C1 segment of cervical spinal cord (tissue), 14 donors: ENCODE data around the gene CDK8.
"Not testable (repeated sequence)": the region's sequence is repeated elsewhere in the genome, so short reads cannot be mapped to it uniquely, and the experiment has no call there.

Experiments used
- DNase-seq, 14 donors: peaks; one replicate each; lab custom pipeline; 2025; lab: John Stamatoyannopoulos, UW

CDK8 gene

DNA sequence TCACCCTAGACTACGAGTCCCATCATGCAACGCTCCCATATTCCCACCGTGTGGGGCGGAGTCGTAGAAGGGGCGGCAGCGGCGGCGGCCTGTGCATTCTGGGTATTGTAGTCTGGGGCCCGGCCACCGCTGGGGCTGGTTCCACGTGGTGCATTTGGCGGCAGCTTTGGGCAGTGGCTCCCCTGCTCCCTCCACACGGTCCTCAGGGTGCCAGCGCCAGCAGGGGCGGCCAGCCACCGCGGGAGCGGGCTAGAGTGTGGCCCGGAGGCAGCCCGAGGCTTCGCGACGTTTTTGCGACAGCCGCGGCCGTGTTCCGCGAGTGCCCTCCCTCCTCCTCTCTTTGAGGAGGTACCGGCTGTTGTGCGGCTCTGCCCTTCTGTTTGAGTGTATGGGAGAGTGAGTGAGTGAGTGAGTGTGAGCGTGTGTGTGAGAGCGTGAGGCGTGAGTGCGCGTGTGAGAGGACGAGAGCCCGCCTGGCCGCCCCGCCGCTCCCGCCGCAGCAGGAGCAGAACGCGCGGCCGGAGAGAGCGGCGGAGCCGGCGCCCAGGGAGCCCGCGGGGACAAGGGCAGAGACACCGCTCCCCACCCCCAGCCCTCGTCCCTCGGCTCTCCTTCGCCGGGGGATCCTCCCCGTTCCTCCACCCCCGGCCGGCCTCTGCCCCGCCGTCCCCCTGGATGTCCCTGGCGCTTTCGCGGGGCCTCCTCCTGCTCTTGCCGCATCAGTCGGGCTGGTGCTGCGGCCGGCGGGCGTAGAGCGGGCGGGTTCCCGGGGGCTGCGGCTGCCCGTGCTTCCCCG, at the start of gene CDK8:
TSS of gene CDK8 (plus strand) at position 343 of the 796 bp plus-strand sequence. CDS start 513 bp downstream, outside the sequence.
- DNase-seq = peak; percentile 80 to 98 (median 94)

DNA sequence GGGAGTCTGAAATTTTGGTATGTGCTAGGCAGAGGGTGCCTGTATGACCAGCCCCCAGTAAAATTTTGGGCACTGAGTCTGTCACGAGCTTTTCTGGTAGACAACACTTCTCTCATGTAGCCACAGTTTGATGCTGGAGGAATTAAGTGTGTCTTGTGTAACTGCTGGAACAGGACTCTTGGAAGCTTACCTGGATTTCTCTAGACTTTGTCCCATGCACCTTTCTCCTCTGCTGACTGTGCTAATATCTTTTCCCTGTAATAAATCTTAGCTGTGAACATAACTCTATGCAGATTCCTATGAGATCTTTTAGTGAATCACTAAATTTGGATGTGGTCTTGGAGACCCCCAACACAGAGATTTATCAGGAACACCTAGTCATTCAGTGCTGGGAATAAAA, 45.6 kb upstream of the CDK8 start:
- DNase-seq = no peak

DNA sequence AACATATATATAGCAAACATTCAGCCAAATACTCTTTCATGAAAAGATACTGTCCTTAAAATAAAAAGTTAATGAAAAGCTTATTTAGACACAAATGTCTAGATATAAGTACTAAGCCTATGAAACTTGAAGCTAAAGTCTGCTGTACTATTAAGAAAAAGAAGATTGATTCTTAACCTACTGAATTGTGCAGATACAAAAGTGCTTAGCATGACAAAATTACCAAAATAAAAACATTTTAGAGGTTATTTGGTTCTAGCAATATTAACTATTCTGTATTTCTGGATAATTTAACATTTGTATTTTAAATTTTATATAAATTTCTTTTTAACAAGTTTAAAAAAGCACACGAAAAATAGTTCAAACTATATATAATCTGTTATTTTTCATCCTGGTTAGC, 40.6 kb upstream of the CDK8 start:
- DNase-seq = no peak

DNA sequence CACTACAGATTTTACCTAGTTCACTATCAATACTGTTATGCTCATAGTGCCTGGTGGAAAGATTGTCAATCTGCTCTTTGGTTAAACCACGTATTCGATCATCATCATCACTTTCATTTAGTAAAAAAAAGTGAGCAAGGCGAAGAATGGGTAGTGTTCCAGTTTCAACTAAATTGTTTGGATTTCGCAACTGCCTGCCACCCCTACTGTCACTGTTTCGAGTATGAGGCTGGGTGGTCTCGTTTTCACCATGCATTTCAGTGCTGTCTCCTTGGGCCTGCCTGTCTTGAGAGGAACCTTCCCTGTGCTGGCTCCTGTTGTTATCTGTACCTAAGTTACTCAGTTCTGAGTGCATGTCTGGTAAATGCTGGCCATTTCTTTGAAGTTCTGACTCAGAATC, 39.9 kb upstream of the CDK8 start:
- no peak for DNase-seq

DNA sequence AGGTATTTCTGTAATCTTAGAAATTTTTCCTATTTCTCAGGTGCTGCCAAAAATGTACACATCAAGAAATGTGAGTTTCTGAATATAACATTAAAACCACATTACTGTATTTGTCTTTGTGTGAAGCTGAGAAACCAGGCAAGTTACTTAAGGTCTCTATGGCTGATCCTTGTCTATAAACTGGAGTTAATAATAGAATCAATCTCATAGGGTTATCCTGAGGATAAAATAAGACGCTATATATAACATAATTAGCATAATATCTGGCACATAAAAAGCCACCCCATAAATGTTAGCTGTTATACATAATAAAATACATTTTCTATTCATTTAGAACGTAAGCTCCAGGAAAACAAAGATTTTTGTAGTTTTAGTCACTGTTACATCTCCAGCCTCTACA, 37.9 kb upstream of the CDK8 start:
- DNase-seq = no peak

DNA sequence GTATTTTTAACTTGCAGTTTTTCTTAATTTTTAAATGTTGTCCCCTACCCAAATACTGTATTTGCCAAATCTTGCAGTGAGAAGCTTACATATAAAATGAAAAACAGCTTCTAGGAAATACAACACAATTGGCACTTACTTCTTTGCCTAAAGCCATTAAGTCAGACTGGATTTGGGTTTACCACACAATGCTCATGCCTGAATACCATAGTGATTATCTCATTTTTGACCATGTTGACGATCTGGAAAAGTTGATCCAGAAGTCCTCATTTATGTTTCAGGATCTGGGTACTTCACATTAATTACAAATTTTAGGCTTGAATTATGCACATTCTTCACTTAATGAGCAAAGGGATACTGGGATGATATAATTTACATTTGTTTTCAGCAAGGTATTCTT, 34.2 kb upstream of the CDK8 start:
- no peak for DNase-seq

DNA sequence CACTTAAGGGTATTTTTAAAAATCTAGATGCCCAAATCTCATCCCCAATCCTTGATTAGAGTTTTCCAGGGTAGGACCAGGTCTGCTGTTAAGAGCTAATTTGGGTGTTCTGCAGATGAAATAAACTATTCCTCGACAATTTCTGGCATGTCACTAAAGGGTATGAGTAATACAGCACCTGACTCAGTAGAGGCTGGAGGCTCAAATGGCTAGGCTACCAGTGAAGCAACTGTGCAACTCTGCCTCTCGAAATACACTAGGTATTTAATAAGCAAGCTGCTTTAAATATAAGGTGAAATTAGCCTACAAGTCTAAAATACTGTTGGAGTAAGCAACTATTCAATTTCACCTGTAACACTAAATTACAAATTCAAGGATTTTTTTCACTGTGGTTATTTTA, 33.4 kb upstream of the CDK8 start:
- DNase-seq = no peak

DNA sequence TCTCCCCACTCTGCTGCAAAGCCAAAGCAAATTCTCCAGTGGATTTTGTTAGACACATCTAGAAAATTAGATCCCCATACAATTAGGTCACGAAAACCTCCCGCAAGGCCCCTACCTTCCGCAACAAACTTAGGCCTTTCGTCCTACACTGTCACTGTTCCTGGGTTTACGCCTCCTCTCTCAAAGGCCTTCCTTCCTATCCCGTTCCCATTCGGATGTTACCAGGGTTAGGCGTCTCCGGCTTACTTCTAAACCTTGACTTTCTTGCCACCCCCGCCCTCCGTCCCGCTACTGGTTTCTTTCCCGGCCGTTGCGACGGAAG, 32.6 kb upstream of the CDK8 start:
- DNase-seq = no peak

DNA sequence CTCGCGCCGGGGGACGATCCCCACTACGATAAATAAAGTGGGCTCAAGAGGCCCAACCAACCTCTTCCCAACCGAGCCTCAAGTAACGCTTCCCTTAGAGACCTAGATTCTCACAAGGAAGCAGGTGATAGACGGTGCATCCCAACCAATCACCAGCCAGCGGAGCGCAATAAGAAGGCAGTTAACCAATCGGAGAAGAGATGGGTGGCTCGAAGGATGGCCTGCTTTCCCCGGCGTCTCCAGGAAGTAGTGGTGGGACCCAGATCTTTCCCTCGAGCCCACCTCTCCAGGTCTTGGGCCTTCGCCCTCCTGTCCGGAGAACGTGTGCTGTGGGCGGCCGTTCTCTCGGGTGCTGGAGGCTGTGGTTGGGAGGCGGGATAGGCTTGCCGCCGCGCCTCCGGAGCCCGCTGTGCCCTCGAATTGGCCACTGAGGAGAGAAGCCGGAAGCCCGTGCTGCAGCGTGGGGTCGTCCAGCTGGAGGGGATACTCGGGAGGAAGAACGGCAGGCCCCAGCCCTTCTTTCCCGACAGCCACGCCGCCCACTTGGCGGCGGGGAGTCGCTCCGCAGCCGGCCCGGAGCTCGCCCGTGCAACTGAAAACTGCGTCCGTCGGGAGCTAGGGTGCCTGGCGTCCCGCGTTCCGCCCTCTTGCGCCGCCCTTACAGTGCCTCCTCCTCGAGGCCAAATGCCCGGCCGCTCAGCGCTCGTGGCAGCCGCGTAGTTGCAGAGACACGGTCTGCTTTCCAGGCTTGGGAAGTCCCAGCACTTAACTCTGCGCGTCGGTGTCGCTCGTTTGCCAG, 32.0 kb upstream of the CDK8 start, which contains the start of gene RNF6:
TSS of gene RNF6 (minus strand) at position 594 of the 799 bp plus-strand sequence. CDS start 2,665 bp downstream, outside the sequence.
- DNase-seq = peak; percentile 41 to 94 (median 88)

DNA sequence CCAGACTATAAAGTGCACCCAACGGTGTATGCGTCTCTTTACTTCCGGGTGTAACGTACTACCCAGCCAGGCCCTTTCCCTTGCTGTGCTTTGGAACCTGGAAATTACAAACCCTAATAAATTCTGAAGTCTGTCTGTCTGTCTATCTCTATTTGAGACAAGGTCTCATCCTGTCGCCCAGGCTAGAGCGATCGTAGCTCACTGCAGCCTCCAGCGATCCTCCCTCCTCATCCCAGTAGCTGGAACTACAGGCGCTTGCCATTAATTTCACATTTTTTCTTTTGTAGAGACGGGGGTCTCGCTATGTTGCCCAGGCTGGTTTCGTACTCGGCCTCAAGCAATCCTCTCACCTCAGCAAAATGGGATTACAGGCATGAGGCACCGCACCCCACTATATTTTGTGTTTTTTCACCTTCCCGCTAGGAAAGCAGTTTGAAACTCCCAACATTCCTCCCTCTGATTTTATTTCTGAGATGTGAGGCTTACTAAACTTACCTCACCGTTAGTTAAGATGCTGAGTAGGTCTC, 31.3 kb upstream of the CDK8 start:
- no peak for DNase-seq

DNA sequence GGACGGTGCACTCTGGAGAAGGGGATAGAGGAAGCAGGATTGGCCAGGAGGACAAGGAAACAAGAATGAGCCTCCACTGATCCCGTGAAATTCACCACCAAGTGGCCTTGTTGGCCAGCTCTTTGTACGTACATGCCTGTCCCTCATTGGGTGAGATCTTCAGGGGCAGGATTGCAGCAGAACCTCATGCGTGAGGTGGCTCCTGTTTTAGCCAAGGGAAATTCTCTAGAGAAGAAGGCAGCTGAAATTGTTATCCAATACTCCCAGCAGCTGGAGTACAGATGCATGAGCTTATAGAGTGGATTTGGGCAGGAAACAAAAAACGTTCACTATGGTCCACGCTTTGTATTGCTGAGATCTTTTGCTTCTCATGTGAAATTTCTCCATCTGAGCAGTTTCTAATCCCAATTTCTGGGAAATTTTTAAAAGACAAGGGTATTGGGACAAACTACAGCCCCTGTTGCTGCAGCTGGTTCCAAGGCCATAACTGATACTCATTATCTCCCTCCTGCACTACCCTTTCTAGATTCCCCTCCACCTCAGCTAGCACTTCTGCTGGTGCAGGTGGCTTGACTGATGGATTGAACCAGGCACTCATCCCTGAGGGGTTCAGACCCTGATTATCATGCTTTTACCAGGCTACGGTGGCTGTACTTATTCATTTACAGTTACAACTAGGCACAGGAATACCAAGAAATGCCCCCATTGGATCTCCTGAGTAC, 27.9 kb upstream of the CDK8 start:
- DNase-seq = no peak

DNA sequence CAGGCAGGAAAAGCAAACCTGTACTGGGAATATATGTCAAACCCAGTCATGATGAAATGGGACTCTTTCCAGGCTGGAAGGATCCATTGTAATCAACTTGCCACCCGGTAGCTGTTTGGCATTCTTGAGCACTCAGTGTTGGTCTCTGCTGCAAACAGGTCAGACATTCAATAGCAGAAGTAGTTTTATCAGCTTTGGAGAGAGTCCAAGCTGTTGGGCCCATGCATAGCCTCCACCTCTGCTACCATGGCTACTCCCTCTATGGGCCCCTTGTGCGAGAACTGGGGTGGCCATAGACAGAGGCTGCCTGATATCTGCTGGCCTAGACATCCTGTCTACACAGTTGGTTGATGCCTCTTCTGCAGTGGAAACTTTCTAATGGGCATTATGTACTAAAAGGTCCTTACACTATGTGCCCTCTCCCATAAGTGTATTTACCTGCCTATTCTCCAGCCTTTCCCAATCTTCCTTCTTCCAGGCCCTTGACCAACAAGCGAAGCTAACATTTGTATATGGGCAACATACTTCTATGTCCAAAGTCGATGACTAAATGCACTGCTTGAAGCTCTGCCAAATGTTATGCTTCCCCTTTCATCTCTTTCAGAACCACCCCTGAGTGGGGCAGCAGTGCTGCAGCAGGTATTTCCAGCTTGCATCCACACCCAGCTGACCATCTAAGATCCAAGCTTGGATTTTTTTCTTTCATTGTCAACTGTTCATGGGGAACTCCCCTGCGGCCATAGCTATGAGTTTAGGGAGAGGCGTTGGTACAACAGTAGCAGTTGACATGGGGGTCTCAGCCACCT, 26.6 kb upstream of the CDK8 start:
- no peak for DNase-seq

DNA sequence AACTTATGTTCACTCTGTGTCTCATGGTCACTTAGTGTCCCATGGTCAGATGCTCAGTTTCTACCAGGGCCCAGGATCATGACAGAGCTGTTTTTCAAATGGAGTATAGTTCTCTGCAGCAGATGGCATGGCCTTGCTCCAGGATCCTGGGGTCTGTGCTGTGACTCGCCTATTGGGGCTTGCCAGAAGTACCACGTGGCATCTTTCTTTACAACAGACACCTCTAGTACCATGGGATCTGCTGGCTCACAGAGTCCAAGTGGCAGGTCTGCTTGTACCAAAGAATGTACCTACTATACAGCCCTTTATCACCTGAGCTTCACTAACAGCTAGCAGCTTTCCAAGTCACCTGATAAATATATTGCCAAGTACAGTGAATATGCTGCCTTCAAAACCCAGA, 25.8 kb upstream of the CDK8 start:
- peak in 6 of 14 donors; percentile 3 to 99 (median 24) for DNase-seq

DNA sequence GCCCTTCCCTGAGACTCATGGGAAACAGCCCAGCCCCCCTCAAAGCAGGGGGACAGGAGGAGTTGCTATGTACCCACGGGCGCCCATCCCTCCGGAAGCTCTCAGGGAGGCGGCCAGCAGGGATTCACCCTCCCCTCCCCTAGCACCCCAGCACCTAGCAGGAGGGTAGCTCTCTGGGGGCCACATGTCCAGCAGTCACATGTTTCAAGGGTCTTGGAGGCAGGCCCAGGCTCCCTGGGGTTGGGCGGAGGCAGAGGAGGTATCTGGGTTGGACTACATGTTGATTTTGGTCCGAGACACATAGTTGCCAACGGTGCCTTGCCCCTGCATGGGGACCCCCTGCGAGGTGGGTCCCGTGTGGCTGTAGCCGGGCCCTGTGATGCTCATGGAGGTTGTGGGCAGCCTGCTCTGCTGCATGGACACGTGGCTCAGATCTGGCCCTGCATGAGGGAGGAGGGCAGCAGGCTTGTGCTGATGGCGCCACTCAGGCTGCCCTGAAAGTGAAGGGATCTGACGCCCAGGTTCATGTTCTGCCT, 24.8 kb upstream of the CDK8 start:
- no peak for DNase-seq

DNA sequence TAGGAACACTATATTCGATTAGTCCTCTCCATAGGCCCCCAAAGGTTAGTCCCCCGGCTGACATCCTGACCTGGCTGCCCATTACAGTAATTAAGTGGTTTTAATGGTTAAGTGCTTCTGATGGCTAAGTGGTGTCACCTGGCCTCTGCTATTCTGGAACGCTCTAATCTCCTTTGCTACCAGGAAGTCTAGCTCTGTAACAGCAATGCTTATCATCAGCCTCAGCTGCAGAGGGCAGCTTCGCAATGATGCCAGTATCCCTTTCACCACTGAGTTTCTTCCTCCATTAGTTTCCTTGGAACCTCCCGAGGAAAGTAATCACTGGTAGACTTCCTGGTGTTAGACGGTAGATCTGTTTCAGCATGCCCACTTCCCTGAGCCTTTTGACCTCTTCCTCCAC, 23.2 kb upstream of the CDK8 start:
- DNase-seq = no peak

DNA sequence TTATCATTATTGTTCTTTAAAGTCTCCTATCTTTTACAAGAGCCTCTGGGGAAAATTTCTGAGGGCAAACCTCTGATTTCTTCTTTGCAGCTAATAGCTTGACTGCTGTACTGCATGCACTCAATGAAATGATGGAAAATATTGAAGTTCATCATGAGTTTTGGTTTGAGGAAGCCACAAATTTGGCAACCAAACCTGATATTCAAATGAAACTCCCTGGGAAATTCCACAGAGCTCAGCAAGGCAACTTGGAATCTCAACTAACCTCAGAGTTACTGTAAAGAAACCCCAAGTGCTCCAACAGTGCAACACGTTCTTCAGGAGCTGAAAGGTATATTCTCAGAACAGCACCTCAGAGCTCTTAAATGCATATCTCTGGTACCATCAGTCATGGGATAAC, 17.6 kb upstream of the CDK8 start:
- DNase-seq = no peak

DNA sequence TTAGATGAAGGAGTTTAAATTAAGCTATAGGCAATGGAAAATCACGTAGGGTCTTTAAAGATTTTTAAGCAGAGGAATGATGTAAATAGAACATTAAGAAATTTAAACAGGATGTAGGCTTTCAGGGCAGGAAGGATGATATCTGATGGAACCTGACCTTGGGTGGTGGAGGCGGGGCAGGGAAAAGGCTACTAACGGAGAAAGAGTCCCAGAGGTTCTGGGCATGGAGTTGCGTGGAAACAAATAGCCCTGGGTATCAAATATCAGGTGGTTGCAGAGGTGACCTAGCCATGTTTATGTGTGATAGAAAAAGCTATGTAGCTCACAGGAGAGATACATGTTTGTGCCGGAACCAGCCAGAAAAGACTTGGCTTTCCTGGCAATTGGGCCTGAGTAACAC, 7.8 kb upstream of the CDK8 start:
- DNase-seq = no peak

DNA sequence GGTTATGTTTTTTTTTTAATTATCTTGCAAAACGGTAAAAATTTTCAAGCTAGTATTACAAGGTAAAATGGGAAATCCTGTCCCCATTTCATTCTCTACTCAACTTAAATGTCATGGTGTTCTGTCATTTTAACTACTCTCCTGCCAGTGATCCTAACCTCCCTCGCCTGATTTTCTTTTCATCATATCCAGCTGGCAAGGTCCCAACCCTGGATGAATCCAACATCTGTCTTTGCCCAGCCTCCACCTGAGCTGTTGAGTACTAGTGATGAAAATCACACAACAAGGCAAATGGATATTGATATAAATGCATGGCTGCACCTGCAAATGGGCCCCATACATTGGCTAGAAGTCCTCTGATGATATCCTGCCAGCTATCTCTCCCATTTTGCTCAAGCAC, 6.9 kb upstream of the CDK8 start:
- no peak for DNase-seq

DNA sequence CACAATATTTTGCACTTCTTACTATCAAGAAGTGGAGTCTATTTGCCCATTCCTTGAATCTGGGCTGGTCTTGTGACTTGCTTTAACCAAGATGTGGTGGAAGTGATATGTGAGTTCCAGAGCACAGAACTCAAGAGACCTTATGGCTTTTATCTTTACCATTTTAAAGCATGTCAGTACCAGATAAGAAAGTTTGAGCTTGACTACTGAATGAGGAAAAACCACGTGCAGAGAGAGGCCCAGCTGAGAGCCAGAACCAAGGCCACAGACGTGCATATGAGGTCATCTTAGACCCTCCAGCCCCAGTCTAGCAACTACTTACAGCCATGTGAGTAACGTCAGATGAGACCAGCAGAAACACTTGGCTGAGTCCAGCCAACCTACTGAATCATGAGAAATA, 6.3 kb upstream of the CDK8 start:
- DNase-seq = no peak

DNA sequence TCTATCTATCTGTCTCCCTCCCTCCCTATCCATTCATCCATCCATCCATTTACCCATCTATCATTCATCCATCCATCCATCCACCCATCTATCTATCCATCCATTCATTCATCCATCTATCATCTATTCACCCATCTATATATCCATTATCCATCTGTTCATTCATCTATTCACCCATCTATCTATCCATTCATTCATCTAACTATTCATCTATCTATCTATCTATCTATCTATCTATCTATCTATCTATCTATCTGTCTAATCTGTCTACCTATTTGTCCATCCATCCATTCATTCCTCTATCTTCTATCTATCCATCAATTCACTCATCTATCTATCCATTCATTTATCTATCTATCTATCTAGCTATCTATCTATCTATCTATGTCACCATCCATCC, 4.4 kb upstream of the CDK8 start:
- no peak for DNase-seq

DNA sequence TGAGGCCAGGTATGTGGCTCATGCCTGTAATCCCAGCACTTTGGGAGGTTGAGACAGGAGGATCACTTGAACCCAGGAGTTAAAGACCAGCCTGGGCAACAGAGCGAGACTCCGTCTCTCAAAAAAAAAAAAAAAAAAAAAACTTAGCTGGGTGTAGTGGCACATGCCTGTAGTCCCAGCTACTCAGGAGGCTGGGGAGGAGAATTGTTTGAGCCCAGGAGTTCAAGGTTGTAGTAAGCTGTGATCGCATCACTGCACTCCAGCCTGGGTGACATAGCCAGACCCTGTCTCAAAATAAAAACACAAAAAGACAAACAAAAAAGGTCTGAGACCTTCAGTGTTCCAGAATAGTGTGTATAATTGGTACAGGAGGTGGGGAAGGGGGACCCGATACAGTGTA, 1.9 kb upstream of the CDK8 start:
- not testable (repeated sequence) for DNase-seq
